Neural cell (in vitro differentiated cells): ENCODE data around the gene PCDH15. TPM values are rescaled to one million over a fixed set of nuclear protein-coding genes. Genes with fewer than 3 reads are reported as not detected.

ENCODE experiments used
- H2AFZ ChIP-seq: fragments of 200-600, 300-800 bp; sonication (generic), shearing (Covaris generic); 2 replicates; pipeline ENCODE4 v1.6.0; 2014; ENCODE audit warnings: low read depth, mild to moderate bottlenecking, antibody characterized with exemption, low read length, moderate library complexity
- H3F3A ChIP-seq: fragments of 200-600 bp; shearing (Covaris generic); 2 replicates; pipeline ENCODE4 v1.6.1; 2016; ENCODE audit warnings: mild to moderate bottlenecking, moderate library complexity, mixed read lengths, antibody characterized with exemption, low read length; ENCODE audit not compliant: insufficient read depth, poor library complexity, severe bottlenecking
- H3K27ac ChIP-seq: fragments of 200-600, 300-800 bp; sonication (generic), shearing (Covaris generic); 2 replicates; pipeline ENCODE4 v1.5.1; 2014; ENCODE audit warnings: mild to moderate bottlenecking, low read length, moderate library complexity
- H3K27me3 ChIP-seq: fragments of 300-800, 200-600 bp; sonication (generic), shearing (Covaris generic); 2 replicates; pipeline ENCODE4 v1.6.0; 2014; ENCODE audit warnings: mild to moderate bottlenecking, low read depth, low read length, moderate library complexity; ENCODE audit not compliant: insufficient read depth
- H3K36me3 ChIP-seq: fragments of 300-800, 200-600 bp; sonication (generic), shearing (Covaris generic); 2 replicates; pipeline ENCODE4 v1.5.1; 2014; ENCODE audit warnings: mild to moderate bottlenecking, antibody characterized with exemption, low read length, moderate library complexity; ENCODE audit not compliant: insufficient read depth
- H3K4me2 ChIP-seq: fragments of 300-800, 200-600 bp; sonication (generic), shearing (Covaris generic); 2 replicates; pipeline ENCODE4 v1.6.0; 2014; ENCODE audit warnings: mild to moderate bottlenecking, low read length
- H3K4me3 ChIP-seq: fragments of 300-800, 200-600 bp; sonication (generic), shearing (Covaris generic); 2 replicates; pipeline ENCODE4 v1.5.1; 2014; ENCODE audit warnings: mild to moderate bottlenecking, low read length, moderate library complexity
- H3K79me2 ChIP-seq: fragments of 200-600 bp; shearing (Covaris generic); replicated peaks from 2 replicates; pipeline ENCODE4 v1.6.0; 2014; ENCODE audit warnings: mild to moderate bottlenecking, low read length, moderate library complexity; ENCODE audit not compliant: insufficient read depth
- H3K9ac ChIP-seq: fragments of 300-800, 200-600 bp; sonication (generic), shearing (Covaris generic); 2 replicates; pipeline ENCODE4 v1.6.1; 2016; ENCODE audit warnings: mild to moderate bottlenecking, low read length, mixed read lengths
- H3K9me2 ChIP-seq: fragments of 200-600 bp; shearing (Covaris generic); 2 replicates; pipeline ENCODE4 v1.6.1; 2016; ENCODE audit warnings: mild to moderate bottlenecking, low read length, mixed read lengths; ENCODE audit not compliant: insufficient read depth
- H3K9me3 ChIP-seq: fragments of 200-600, 300-800 bp; sonication (generic), shearing (Covaris generic); 2 replicates; pipeline ENCODE4 v1.6.1; 2016; ENCODE audit warnings: mild to moderate bottlenecking, mixed run types, low read length, moderate library complexity, mixed read lengths
- H4K20me1 ChIP-seq: fragments of 200-600 bp; shearing (Covaris generic); 2 replicates; pipeline ENCODE4 v1.6.1; 2016; ENCODE audit warnings: mild to moderate bottlenecking, mixed run types; ENCODE audit not compliant: insufficient read depth
- EP300 ChIP-seq: fragments of 450-650 bp; conservative IDR thresholded peaks from 2 replicates; pipeline ENCODE4 v1.6.1; 2014; ENCODE audit warnings: antibody characterized with exemption, mild to moderate bottlenecking, moderate library complexity; ENCODE audit not compliant: poor library complexity, severe bottlenecking
- EZH2 ChIP-seq: fragments of 200-600, 300-800 bp; shearing (Covaris generic), sonication (generic); IDR thresholded peaks from 2 replicates; pipeline ENCODE4 v1.6.1; 2014; ENCODE audit warnings: antibody characterized with exemption, low read length, borderline replicate concordance, mild to moderate bottlenecking; ENCODE audit not compliant: insufficient read depth, poor library complexity, severe bottlenecking
- MXI1 ChIP-seq: fragments of 450-650 bp; conservative IDR thresholded peaks from 2 replicates; pipeline ENCODE4 v1.6.1; 2014; ENCODE audit warnings: antibody characterized with exemption, mild to moderate bottlenecking; ENCODE audit not compliant: poor library complexity, severe bottlenecking
- POLR2AphosphoS5 ChIP-seq: IDR thresholded peaks from 2 replicates; pipeline ENCODE4 v1.6.1; 2012
- RAD21 ChIP-seq: fragments of 450-650 bp; conservative IDR thresholded peaks from 2 replicates; pipeline ENCODE4 v1.6.1; 2014; ENCODE audit warnings: antibody characterized with exemption, mild to moderate bottlenecking, moderate library complexity
- SMC3 ChIP-seq: fragments of 450-650 bp; conservative IDR thresholded peaks from 2 replicates; pipeline ENCODE4 v1.6.1; 2014; ENCODE audit warnings: antibody characterized with exemption, mild to moderate bottlenecking, moderate library complexity; ENCODE audit not compliant: poor library complexity
- TAF1 ChIP-seq: IDR thresholded peaks from 2 replicates; pipeline ENCODE4 v1.6.1; 2012; ENCODE audit warnings: low read depth
- polyA plus RNA-seq: library from polyadenylated mRNA; depleted of rRNA; stranded (reverse); fragments of >200 nt; gene quantifications from 2 replicates; pipeline ENCODE4 v1.2.3, GENCODE V29; 2014
- TF ChIP-seq, protein P1 (sequence below): fragments of 450-650 bp; IDR thresholded peaks from 2 replicates; pipeline ENCODE4 v1.5.1; 2014; ENCODE audit warnings: antibody characterized with exemption, mild to moderate bottlenecking, moderate library complexity; ENCODE audit not compliant: poor library complexity, severe bottlenecking
- TF ChIP-seq, protein P2 (sequence below): IDR thresholded peaks from 2 replicates; pipeline ENCODE4 v1.6.1; 2012; ENCODE audit warnings: borderline replicate concordance

The PCDH15 gene
- polyA plus RNA-seq, 1 donor from 2014 or later = 1.2 TPM

DNA sequence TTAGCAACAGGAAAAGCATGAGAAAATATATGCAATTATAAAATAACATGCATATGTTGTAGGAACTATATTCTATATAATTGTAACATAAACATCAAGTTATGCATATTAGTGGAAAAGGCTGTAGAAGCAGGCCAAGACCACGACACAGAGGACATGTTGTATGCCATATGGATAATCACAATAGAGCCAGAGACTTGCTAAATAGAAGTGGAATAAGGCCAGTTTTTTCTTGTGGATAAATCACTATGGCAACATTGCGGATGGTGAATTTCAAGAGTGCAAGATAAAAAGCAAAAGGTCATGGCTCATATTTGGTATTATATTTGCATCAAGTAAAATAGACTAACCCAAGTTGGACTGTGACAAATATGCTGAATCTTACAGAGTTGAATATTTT is 93.0 kb downstream of the PCDH15 start:
- no peaks in the 10 kb centered on the region for H3K9me2 ChIP-seq

DNA sequence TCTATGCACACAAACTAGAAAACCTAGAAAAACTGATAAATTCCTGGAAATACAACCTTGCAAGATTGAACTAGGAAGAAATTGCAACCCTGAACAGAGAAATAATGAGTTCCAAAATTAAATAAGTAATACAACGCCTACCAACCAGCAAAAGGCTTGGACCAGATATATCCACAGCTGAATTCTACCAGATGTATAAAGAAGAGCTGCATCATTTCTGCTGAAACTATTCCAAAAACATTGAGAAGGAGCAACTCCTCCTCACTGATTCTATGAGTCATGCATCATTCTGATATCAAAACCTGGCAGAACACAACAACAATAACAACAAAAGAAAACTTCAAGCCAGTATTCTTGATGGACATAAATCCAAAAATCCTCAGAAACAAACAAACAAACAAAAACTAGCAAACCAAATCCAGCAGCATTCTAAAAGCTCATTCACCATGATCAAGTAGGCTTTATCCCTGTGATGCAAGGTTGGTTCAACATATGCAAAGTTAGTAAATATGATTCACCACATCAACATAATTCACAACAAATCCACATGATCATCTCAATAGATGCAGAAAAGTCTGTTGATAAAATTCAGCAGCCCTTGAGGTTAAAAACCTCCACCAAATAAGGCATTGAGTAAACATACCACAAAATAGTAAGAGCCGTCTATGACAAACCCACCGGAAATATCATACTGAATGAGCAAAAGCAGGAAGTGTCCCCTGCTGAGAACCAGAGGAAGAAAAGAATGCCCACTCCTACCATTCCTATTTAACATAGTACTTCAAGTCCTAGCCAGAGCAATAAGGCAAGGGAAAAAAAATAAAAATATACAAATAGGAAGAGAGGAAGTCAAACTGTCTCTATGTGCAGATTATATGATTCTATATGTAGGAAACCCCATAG is 98.2 kb downstream of the PCDH15 start:
- Histone ChIP-seq H3K36me3 (no peaks in the 10 kb centered on the region), H3K79me2 (no peaks in the 10 kb centered on the region), H3K27me3 (no peaks in the 10 kb centered on the region), H3K9me2 (no peaks in the 10 kb centered on the region), H3K9me3 (no peaks in the 10 kb centered on the region), H3K4me2 (no peak overlapping the region), H3K4me3 (no peak overlapping the region), H2AFZ (no peak overlapping the region), H4K20me1 (no peaks in the 10 kb centered on the region), H3K27ac (no peak overlapping the region), H3K9ac (no peak overlapping the region), H3F3A (no peaks in the 10 kb centered on the region)
- TF ChIP-seq RAD21 = no peak
- TF ChIP-seq EP300 = no peak

More for the DNA sequence above, 93.0 kb downstream of the PCDH15 start:
- Histone ChIP-seq H4K20me1 (no peaks in the 10 kb centered on the region), H3K79me2 (no peaks in the 10 kb centered on the region), H3K9ac (no peak overlapping the region), H3K27me3 (no peaks in the 10 kb centered on the region), H3K36me3 (no peaks in the 10 kb centered on the region), H3K9me3 (no peaks in the 10 kb centered on the region), H2AFZ (no peak overlapping the region), H3K27ac (no peak overlapping the region), H3K4me2 (no peak overlapping the region), H3F3A (no peaks in the 10 kb centered on the region), H3K4me3 (no peak overlapping the region)
- TF ChIP-seq, protein P1, sequence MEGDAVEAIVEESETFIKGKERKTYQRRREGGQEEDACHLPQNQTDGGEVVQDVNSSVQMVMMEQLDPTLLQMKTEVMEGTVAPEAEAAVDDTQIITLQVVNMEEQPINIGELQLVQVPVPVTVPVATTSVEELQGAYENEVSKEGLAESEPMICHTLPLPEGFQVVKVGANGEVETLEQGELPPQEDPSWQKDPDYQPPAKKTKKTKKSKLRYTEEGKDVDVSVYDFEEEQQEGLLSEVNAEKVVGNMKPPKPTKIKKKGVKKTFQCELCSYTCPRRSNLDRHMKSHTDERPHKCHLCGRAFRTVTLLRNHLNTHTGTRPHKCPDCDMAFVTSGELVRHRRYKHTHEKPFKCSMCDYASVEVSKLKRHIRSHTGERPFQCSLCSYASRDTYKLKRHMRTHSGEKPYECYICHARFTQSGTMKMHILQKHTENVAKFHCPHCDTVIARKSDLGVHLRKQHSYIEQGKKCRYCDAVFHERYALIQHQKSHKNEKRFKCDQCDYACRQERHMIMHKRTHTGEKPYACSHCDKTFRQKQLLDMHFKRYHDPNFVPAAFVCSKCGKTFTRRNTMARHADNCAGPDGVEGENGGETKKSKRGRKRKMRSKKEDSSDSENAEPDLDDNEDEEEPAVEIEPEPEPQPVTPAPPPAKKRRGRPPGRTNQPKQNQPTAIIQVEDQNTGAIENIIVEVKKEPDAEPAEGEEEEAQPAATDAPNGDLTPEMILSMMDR = no peak
- TF ChIP-seq MXI1 (no peak), SMC3 (no peak), POLR2AphosphoS5 (no peak), RAD21 (no peak), TAF1 (no peak), EZH2 (no peak), EP300 (no peak)
- TF ChIP-seq, protein P2, sequence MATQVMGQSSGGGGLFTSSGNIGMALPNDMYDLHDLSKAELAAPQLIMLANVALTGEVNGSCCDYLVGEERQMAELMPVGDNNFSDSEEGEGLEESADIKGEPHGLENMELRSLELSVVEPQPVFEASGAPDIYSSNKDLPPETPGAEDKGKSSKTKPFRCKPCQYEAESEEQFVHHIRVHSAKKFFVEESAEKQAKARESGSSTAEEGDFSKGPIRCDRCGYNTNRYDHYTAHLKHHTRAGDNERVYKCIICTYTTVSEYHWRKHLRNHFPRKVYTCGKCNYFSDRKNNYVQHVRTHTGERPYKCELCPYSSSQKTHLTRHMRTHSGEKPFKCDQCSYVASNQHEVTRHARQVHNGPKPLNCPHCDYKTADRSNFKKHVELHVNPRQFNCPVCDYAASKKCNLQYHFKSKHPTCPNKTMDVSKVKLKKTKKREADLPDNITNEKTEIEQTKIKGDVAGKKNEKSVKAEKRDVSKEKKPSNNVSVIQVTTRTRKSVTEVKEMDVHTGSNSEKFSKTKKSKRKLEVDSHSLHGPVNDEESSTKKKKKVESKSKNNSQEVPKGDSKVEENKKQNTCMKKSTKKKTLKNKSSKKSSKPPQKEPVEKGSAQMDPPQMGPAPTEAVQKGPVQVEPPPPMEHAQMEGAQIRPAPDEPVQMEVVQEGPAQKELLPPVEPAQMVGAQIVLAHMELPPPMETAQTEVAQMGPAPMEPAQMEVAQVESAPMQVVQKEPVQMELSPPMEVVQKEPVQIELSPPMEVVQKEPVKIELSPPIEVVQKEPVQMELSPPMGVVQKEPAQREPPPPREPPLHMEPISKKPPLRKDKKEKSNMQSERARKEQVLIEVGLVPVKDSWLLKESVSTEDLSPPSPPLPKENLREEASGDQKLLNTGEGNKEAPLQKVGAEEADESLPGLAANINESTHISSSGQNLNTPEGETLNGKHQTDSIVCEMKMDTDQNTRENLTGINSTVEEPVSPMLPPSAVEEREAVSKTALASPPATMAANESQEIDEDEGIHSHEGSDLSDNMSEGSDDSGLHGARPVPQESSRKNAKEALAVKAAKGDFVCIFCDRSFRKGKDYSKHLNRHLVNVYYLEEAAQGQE = no peak
